Prostate gland (tissue), 2 donors: ENCODE measurements around the gene KLHL29.

Source experiments
- CTCF ChIP-seq, 4 experiments: fragments of 200-600 bp in 2 of 4; fragments of 450-650 bp in 2 of 4; sonication (generic) in 2 of 4; IDR thresholded peaks; 1 replicate in 3 of 4; 2 replicates in 1 of 4; pipeline ENCODE4 v1.5.1; 2016 to 2019; ENCODE audit warnings: antibody characterized with exemption in 4 of 4, mild to moderate bottlenecking in 2 of 4, moderate library complexity in 2 of 4
- POLR2AphosphoS5 ChIP-seq: sonication (generic); formaldehyde crosslinking; IDR thresholded peaks from one replicate; pipeline ENCODE4 v1.6.1; 2017; ENCODE audit warnings: antibody characterized with exemption

GRCh38 chr2:23693606-23693951 lies 308.6 kb downstream of the KLHL29 start:
- TF ChIP-seq CTCF (IDR thresholded peaks at IDR 0.05), result no peak
- no peak for TF ChIP-seq POLR2AphosphoS5
